DOHH2 (cell line): Measurements from ENCODE around the gene SULT4A1.

Source experiments
- H3F3A ChIP-seq: fragments of 200-600 bp; sonication (generic), shearing (Covaris generic); 2 replicates; pipeline ENCODE4 v1.6.0; 2016; ENCODE audit warnings: antibody characterized with exemption, mild to moderate bottlenecking; ENCODE audit not compliant: control insufficient read depth, insufficient read depth
- H3K27ac ChIP-seq: fragments of 200-600 bp; sonication (generic); 2 replicates; pipeline ENCODE4 v1.5.1; 2014; ENCODE audit warnings: low read depth, mild to moderate bottlenecking, low read length, moderate library complexity
- H3K27me3 ChIP-seq: fragments of 200-600 bp; sonication (generic); 2 replicates; pipeline ENCODE4 v1.6.1; 2014; ENCODE audit warnings: mild to moderate bottlenecking, low read length, mixed read lengths; ENCODE audit not compliant: control insufficient read depth
- H3K36me3 ChIP-seq: fragments of 200-600 bp; sonication (generic); 2 replicates; pipeline ENCODE4 v1.6.1; 2014; ENCODE audit warnings: mild to moderate bottlenecking, low read length, moderate library complexity, mixed read lengths; ENCODE audit not compliant: control insufficient read depth
- H3K4me1 ChIP-seq: fragments of 200-600 bp; sonication (generic); 2 replicates; pipeline ENCODE4 v1.6.1; 2014; ENCODE audit warnings: mild to moderate bottlenecking, low read length, mixed read lengths; ENCODE audit not compliant: control insufficient read depth
- H3K4me2 ChIP-seq: fragments of 200-600 bp; sonication (generic); 2 replicates; pipeline ENCODE4 v1.6.0; 2014; ENCODE audit warnings: mild to moderate bottlenecking, low read length, moderate library complexity
- H3K4me3 ChIP-seq: fragments of 200-600 bp; sonication (generic); 2 replicates; pipeline ENCODE4 v1.5.1; 2014; ENCODE audit warnings: mild to moderate bottlenecking, low read length, mixed read lengths
- H3K79me2 ChIP-seq: fragments of 200-600 bp; sonication (generic); 2 replicates; pipeline ENCODE4 v1.6.1; 2014; ENCODE audit warnings: mild to moderate bottlenecking, low read length, mixed read lengths; ENCODE audit not compliant: control insufficient read depth
- H3K9me2 ChIP-seq: fragments of 200-600 bp; sonication (generic); replicated peaks from 2 replicates; pipeline ENCODE4 v1.6.1; 2014; ENCODE audit warnings: mild to moderate bottlenecking, low read length, mixed read lengths; ENCODE audit not compliant: control insufficient read depth
- H3K9me3 ChIP-seq: fragments of 200-600 bp; sonication (generic); 2 replicates; pipeline ENCODE4 v1.6.1; 2014; ENCODE audit warnings: antibody characterized with exemption, low read length, mixed read lengths; ENCODE audit not compliant: control insufficient read depth, insufficient read depth
- H4K20me1 ChIP-seq: fragments of 200-600 bp; sonication (generic); 2 replicates; pipeline ENCODE4 v1.6.0; 2014; ENCODE audit warnings: low read depth, mild to moderate bottlenecking, antibody characterized with exemption, low read length, moderate library complexity; ENCODE audit not compliant: control insufficient read depth, insufficient read depth
- EZH2phosphoT487 ChIP-seq: fragments of 200-600 bp; sonication (generic); IDR thresholded peaks from 2 replicates; pipeline ENCODE4 v1.6.1; 2017; ENCODE audit warnings: borderline replicate concordance, mild to moderate bottlenecking, antibody characterized with exemption, low read length, moderate library complexity, mixed read lengths
- TF ChIP-seq, protein P1 (sequence below): fragments of 200-600 bp; sonication (generic); IDR thresholded peaks from one replicate; pipeline ENCODE4 v1.5.1; 2014; ENCODE audit warnings: antibody characterized with exemption, mild to moderate bottlenecking, low read depth, low read length; ENCODE audit not compliant: poor library complexity, severe bottlenecking

The SULT4A1 gene

GRCh38 chr22:43862074-43862881 lies at the start of gene SULT4A1:
Gene SULT4A1, minus strand, starts transcription at chr22:43862513. Its CDS starts 131 bp downstream, at chr22:43862382.
- H3K4me3 ChIP-seq: no peak within 1 kb of the TSS
- no peaks in the 10 kb centered on the region for H3K27me3 ChIP-seq
- H3F3A ChIP-seq: no peaks in the 10 kb centered on the region
- no peak within 1 kb of the TSS for H3K4me2 ChIP-seq
- TF ChIP-seq, protein P1, sequence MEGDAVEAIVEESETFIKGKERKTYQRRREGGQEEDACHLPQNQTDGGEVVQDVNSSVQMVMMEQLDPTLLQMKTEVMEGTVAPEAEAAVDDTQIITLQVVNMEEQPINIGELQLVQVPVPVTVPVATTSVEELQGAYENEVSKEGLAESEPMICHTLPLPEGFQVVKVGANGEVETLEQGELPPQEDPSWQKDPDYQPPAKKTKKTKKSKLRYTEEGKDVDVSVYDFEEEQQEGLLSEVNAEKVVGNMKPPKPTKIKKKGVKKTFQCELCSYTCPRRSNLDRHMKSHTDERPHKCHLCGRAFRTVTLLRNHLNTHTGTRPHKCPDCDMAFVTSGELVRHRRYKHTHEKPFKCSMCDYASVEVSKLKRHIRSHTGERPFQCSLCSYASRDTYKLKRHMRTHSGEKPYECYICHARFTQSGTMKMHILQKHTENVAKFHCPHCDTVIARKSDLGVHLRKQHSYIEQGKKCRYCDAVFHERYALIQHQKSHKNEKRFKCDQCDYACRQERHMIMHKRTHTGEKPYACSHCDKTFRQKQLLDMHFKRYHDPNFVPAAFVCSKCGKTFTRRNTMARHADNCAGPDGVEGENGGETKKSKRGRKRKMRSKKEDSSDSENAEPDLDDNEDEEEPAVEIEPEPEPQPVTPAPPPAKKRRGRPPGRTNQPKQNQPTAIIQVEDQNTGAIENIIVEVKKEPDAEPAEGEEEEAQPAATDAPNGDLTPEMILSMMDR: no peak
- TF ChIP-seq EZH2phosphoT487: no peak
- H3K79me2 ChIP-seq: no peaks in the 10 kb centered on the region
- H3K36me3 ChIP-seq: no peaks in the 10 kb centered on the region
- no peaks in the 10 kb centered on the region for H3K4me1 ChIP-seq
- no peaks in the 10 kb centered on the region for H3K9me3 ChIP-seq
- H3K9me2 ChIP-seq: no peaks in the 10 kb centered on the region
- H3K27ac ChIP-seq: no peak within 1 kb of the TSS
- H4K20me1 ChIP-seq: no peaks in the 10 kb centered on the region

- H3K4me2 ChIP-seq: no peak overlapping the region
- no peak overlapping the region for H3K27ac ChIP-seq
- H3K9me2 ChIP-seq: no peaks in the 10 kb centered on the region
- no peaks in the 10 kb centered on the region for H3K36me3 ChIP-seq
- no peaks in the 10 kb centered on the region for H3K4me1 ChIP-seq
- no peaks in the 10 kb centered on the region for H3F3A ChIP-seq
- no peak overlapping the region for H3K4me3 ChIP-seq
- no peaks in the 10 kb centered on the region for H3K9me3 ChIP-seq
- no peaks in the 10 kb centered on the region for H4K20me1 ChIP-seq
- no peaks in the 10 kb centered on the region for H3K27me3 ChIP-seq
- TF ChIP-seq, protein P1: no peak
- no peak for TF ChIP-seq EZH2phosphoT487
- H3K79me2 ChIP-seq: no peaks in the 10 kb centered on the region
Measured at GRCh38 chr22:43911351-43911750, 49.0 kb upstream of the SULT4A1 start.

DNA sequence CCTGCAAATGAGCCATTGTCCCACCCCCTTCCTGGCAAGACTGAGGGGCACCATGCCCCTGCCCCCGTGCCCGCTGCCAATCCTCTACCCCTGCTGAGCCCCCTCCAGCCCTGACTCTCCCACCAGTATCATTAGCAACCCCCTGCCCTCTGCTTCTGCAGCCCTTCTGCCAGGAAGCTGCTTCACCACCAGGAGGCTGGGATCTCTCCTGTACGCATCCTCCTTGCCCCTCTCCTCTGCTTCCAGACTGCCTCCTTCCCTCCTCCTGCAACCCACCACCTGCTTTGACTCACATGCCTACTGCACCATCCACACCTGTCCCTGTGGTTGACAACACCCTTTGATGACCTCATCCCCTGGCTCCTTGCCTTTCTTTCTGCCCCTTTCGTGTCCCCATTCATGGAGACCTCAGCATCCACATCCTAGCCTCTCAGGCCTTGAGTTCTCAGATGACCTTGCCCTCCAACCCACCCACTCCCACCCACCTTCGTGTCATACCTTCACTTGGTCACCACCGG lies 47.9 kb upstream of the SULT4A1 start:
- no peak overlapping the region for H3K4me2 ChIP-seq
- no peaks in the 10 kb centered on the region for H3K9me2 ChIP-seq
- TF ChIP-seq, protein P1: no peak
- no peak for TF ChIP-seq EZH2phosphoT487
- H3K4me1 ChIP-seq: no peaks in the 10 kb centered on the region
- H3F3A ChIP-seq: no peaks in the 10 kb centered on the region
- H3K27ac ChIP-seq: no peak overlapping the region
- no peaks in the 10 kb centered on the region for H3K36me3 ChIP-seq
- no peaks in the 10 kb centered on the region for H3K9me3 ChIP-seq
- H3K27me3 ChIP-seq: no peaks in the 10 kb centered on the region
- H3K79me2 ChIP-seq: no peaks in the 10 kb centered on the region
- H4K20me1 ChIP-seq: no peaks in the 10 kb centered on the region
- H3K4me3 ChIP-seq: no peak overlapping the region
